K562 (cell line): Measurements from ENCODE around the gene CDK5R1.

ENCODE experiments used
- CREB3 ChIP-seq: fragments of 450-650 bp; conservative IDR thresholded peaks from 2 replicates; pipeline ENCODE4 v1.6.1; 2016; ENCODE audit warnings: missing genetic modification characterization, low read depth, mild to moderate bottlenecking, missing compliant biosample characterization, moderate library complexity
- CTCF ChIP-seq, 3 experiments: IDR thresholded peaks in 2 of 3; conservative IDR thresholded peaks in 1 of 3; 2 replicates each; pipeline ENCODE4 v1.5.1; 2011 to 2012; ENCODE audit warnings: low read length in 3 of 3, mild to moderate bottlenecking in 3 of 3, control low read depth in 2 of 3, improper control_type of control experiment in 1 of 3, inconsistent platforms in 1 of 3, low read depth in 1 of 3, mixed read lengths in 1 of 3, moderate library complexity in 1 of 3; ENCODE audit not compliant: insufficient read depth in 2 of 3
- ELF2 ChIP-seq: fragments of 250-450 bp; sonication (Bioruptor Pico); IDR thresholded peaks from 2 replicates; pipeline ENCODE4 v1.5.0; 2021; ENCODE audit warnings: mild to moderate bottlenecking
- EZH2 ChIP-seq: IDR thresholded peaks from 2 replicates; pipeline ENCODE4 v1.6.1; 2012; ENCODE audit warnings: low read depth, mild to moderate bottlenecking, inconsistent platforms, low read length, borderline replicate concordance
- HDGF ChIP-seq: fragments of 450-650 bp; IDR thresholded peaks from 2 replicates; pipeline ENCODE4 v1.6.1; 2016
- POLR2AphosphoS5 ChIP-seq: IDR thresholded peaks from 2 replicates; pipeline ENCODE4 v1.6.1; 2011; ENCODE audit warnings: mild to moderate bottlenecking, low read depth, low read length, moderate library complexity; ENCODE audit not compliant: control insufficient read depth, insufficient read depth
- RFX5 ChIP-seq: IDR thresholded peaks from 2 replicates; pipeline ENCODE4 v1.6.1; 2011; ENCODE audit warnings: low read depth, mild to moderate bottlenecking, improper control_type of control experiment, low read length
- SMARCA5 ChIP-seq: fragments of 450-650 bp; IDR thresholded peaks from 2 replicates; pipeline ENCODE4 v1.6.1; 2016
- YY1 ChIP-seq, 3 experiments: IDR thresholded peaks; 2 replicates each; pipeline ENCODE4 v1.6.1; 2011; ENCODE audit warnings: low read length in 2 of 3, mild to moderate bottlenecking in 2 of 3, moderate library complexity in 2 of 3, borderline replicate concordance in 1 of 3, control low read depth in 1 of 3, low read depth in 1 of 3; ENCODE audit not compliant: insufficient read depth in 3 of 3, insufficient replicate concordance in 2 of 3, control insufficient read depth in 1 of 3, insufficient read length in 1 of 3; ENCODE audit errors: extremely low read depth in 1 of 3
- ZBTB1 ChIP-seq: sonication (generic); formaldehyde crosslinking; IDR thresholded peaks from 2 replicates; pipeline ENCODE4 v1.8.1; 2023; ENCODE audit warnings: missing genetic modification reagents, low read depth, mild to moderate bottlenecking, borderline replicate concordance
- ZBTB8A ChIP-seq: fragments of 450-650 bp; IDR thresholded peaks from 2 replicates; pipeline ENCODE4 v1.6.1; 2018; ENCODE audit warnings: mild to moderate bottlenecking, moderate library complexity; ENCODE audit not compliant: partially characterized antibody
- ZFP1 ChIP-seq: fragments of 450-650 bp; formaldehyde crosslinking; IDR thresholded peaks from 2 replicates; pipeline ENCODE4 v1.4.0; 2020; ENCODE audit warnings: mild to moderate bottlenecking, mixed read lengths
- ZNF280B ChIP-seq: fragments of 250-450 bp; sonication (Bioruptor Pico); IDR thresholded peaks from 2 replicates; pipeline ENCODE4 v1.5.1; 2021; ENCODE audit warnings: mild to moderate bottlenecking
- ZNF589 ChIP-seq: fragments of 200-800 bp; sonication (Bioruptor generic); IDR thresholded peaks from 2 replicates; pipeline ENCODE4 v1.6.1; 2016; ENCODE audit warnings: low read depth, missing genetic modification characterization, missing compliant biosample characterization

GRCh38 chr17:32498391-32498790, 11.6 kb downstream of the CDK5R1 start:
- TF ChIP-seq ZNF280B (CRISPR knock-in tag), result no peak
- TF ChIP-seq HDGF, result no peak
- TF ChIP-seq ELF2 (CRISPR knock-in tag), result no peak
- TF ChIP-seq RFX5, result no peak
- no peak for TF ChIP-seq CREB3
- no peak for TF ChIP-seq POLR2AphosphoS5
- no peak for TF ChIP-seq ZBTB1 (CRISPR knock-in tag)
- no peak for TF ChIP-seq SMARCA5
- TF ChIP-seq EZH2, result no peak
- no peak for TF ChIP-seq ZFP1
- TF ChIP-seq YY1 (IDR thresholded peaks at IDR 0.05; ENCODE audit: borderline replicate concordance in 1 of 3, control insufficient read depth in 1 of 3, extremely low read depth in 1 of 3, insufficient read depth in 3 of 3, insufficient read length in 1 of 3, insufficient replicate concordance in 2 of 3, low read depth in 1 of 3, low read length in 2 of 3), result no peak
- TF ChIP-seq ZNF589 (CRISPR knock-in tag), result no peak
- TF ChIP-seq CTCF (IDR thresholded peaks at IDR 0.05 in 2 of 3, conservative IDR thresholded peaks at IDR 0.05 in 1 of 3; ENCODE audit: insufficient read depth in 2 of 3, low read depth in 1 of 3, low read length in 3 of 3), result no peak
- no peak for TF ChIP-seq ZBTB8A
